Vagina (tissue), 2 donors: ENCODE data around the gene CERT1.

Experiments
- CTCF ChIP-seq, 3 experiments: fragments of 450-650 bp in 2 of 3; fragments of 200-600 bp in 1 of 3; sonication (generic) in 1 of 3; IDR thresholded peaks; one replicate each; pipeline ENCODE4 v1.5.1; 2017 to 2019; ENCODE audit warnings: antibody characterized with exemption in 3 of 3, mild to moderate bottlenecking in 2 of 3, moderate library complexity in 2 of 3
- POLR2AphosphoS5 ChIP-seq, 2 donors: sonication (generic); formaldehyde crosslinking; IDR thresholded peaks; one replicate each; pipeline ENCODE4 v1.9.0; 2017; ENCODE audit warnings: antibody characterized with exemption in 2 of 2, mild to moderate bottlenecking in 2 of 2, low read depth in 1 of 2; ENCODE audit not compliant: insufficient read depth in 1 of 2

- no peak for TF ChIP-seq POLR2AphosphoS5 (IDR thresholded peaks at IDR 0.05; ENCODE audit: insufficient read depth in 1 of 2, low read depth in 1 of 2)
- TF ChIP-seq CTCF (IDR thresholded peaks at IDR 0.05) = no peak
These were observed 12.6 kb upstream of the CERT1 start for GRCh38 chr5:75524071-75524470.
